ENCODE results near the gene C20orf144. TPM values are rescaled to one million over a fixed set of nuclear protein-coding genes. Genes with fewer than 3 reads are reported as not detected.

Gene C20orf144
- total RNA-seq, 1 donor from 2014 or later = not detected

DNA sequence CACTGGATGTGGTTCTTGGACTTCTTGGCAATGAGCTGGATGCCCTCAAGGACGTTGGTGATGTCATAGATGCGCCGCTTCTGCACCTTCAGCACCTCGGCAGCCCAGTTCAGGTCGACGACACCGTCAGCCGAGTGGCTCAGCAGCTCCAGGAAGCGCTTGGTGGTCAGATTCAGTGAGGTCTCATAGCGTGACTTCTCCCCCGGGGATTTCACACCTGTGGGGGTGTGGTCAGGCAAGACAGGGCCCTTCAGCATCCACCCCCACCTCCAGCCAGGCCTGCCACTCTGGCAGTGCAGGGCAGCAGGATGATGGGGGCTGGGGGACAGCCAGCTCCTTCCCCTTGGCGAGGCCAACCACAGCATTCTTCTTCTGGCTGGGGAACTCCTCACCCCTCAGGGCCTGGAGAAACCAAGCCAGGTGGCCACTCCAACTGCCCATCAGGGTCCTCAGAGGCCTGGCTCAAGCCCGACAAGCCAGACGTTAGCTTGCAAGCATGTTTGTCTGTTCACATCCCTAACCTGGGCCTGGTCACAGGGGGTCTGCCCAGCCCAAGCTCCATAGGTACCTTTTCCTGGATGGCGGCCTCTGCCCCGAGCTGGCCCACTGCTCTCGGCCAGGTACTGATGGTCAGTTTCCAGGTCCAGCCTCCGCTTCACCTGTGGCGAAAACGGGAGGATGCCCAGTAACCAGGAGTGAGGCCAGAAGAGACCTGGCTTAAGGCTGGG is 17.8 kb downstream of the C20orf144 start:
- TF ChIP-seq, protein P1, sequence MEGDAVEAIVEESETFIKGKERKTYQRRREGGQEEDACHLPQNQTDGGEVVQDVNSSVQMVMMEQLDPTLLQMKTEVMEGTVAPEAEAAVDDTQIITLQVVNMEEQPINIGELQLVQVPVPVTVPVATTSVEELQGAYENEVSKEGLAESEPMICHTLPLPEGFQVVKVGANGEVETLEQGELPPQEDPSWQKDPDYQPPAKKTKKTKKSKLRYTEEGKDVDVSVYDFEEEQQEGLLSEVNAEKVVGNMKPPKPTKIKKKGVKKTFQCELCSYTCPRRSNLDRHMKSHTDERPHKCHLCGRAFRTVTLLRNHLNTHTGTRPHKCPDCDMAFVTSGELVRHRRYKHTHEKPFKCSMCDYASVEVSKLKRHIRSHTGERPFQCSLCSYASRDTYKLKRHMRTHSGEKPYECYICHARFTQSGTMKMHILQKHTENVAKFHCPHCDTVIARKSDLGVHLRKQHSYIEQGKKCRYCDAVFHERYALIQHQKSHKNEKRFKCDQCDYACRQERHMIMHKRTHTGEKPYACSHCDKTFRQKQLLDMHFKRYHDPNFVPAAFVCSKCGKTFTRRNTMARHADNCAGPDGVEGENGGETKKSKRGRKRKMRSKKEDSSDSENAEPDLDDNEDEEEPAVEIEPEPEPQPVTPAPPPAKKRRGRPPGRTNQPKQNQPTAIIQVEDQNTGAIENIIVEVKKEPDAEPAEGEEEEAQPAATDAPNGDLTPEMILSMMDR (conservative IDR thresholded peaks at IDR 0.05; ENCODE audit: low read depth, low read length) = no peak
- no peak overlapping the region for H3K4me3 ChIP-seq (ENCODE audit: low read depth, low read length)
- no peak for DNase-seq (ENCODE audit: low read depth)

DNA sequence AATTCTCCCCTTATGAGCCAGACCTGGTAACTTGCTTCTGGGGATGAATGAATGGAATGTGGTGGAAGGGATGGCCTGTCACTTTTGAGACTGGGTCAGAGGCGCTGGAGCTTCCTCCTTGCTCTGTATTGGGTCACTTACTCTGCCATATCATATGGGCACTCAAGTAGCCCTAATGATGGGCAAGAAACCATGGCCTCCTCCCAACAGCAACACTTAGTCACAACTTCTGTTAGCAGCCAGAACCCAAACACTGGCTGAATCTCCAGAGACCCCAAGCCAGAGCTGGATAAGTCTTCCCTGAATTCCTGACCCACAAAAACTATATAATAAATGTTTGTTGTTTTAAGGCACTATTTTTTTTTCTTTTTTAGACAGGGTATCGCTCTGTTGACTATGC is 18.6 kb downstream of the C20orf144 start:
- TF ChIP-seq, protein P1 (conservative IDR thresholded peaks at IDR 0.05; ENCODE audit: low read depth, low read length) = no peak
- H3K4me3 ChIP-seq (ENCODE audit: low read depth, low read length) = no peak overlapping the region
- DNase-seq (ENCODE audit: low read depth) = no peak

DNA sequence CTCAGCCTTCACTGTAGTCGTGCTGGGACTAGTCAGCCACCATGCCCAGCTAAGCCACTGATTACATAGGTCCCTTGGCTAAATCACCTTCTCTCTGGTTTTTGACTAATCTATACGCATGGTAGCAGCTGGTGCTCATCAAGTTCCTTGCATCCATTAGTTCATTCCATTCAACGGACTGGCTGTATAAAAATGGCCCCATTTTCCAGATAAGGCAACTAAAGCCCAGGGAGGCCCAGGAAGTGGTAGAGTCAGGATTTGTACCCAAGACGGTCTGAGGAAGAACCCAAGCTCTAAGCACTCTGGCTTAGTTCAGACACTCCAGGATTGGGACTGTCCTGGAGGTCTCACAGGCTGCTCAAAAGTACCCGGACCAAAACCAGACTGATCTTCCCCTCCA is 19.2 kb downstream of the C20orf144 start:
- no peak overlapping the region for H3K4me3 ChIP-seq (ENCODE audit: low read depth, low read length)
- TF ChIP-seq, protein P1 (conservative IDR thresholded peaks at IDR 0.05; ENCODE audit: low read depth, low read length) = no peak
- no peak for DNase-seq (ENCODE audit: low read depth)

DNA sequence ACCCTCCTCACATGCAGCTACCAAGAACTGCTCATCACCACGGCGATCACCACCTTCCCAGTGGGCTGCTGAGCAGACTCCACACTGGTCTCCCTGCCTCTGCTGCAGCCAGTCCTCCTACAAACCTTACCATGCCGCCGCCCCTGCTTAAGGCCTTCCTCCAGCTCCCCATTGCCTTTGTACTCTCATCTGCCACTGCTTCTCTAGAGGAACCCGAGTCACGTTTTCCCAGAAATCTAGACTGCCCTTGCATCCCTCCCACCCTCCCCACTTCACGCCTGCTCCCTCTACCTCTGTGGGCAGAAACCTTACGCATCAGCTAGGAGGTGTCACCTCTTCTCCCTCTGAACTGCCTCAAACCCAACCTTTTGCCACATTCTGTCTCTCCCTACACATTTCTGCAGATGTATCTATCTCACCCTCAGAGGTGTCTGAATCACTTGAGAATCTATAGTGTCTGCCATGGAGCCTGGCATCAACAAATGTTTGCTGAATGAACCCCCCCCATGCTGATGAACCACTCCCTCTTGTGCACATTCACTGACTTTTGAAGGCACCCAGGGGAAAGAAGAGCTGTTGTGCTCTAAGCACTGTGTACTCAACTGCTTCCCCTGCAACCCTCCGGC is 19.7 kb downstream of the C20orf144 start:
- TF ChIP-seq, protein P1 (conservative IDR thresholded peaks at IDR 0.05; ENCODE audit: low read depth, low read length) = no peak
- H3K4me3 ChIP-seq (ENCODE audit: low read depth, low read length) = no peak overlapping the region
- DNase-seq (ENCODE audit: low read depth) = no peak

DNA sequence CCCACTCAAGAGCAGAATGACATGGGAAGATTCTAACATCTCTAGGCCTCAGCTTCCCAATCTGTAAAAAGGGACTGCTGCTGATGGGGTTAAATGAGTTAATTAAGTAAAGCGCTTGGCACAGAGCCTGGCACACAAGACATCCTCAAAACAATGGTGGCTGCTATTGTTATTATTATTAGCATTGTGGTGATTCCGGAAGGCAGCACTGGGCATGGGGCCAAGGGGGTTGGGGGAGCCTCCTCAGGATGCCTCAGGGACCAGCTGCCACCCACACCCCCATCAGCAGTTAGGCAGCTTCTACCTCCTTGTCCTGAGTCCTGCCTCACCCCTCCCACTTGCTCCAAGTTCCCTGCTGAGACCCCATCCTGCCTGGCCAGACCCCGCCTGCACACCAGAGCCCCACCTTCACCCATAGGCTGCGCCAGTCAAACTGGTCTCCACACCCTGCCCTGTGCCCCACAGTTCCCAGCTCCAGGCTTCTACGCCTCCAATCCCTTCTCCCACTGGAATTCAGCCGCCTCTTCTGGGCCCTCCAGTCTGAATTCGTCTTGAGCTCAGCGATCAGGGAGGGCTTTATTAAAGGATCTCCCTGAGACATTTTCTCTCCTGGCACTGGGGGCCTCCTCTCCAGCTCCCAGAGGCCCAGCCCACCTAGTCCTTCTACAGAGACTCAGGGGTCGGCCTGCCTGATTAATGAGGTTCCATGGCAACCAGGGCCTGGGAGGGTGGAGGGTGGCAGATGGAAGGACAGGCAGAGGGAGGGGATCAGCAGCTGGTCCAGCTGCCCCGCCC is 22.6 kb downstream of the C20orf144 start:
- DNase-seq (ENCODE audit: low read depth) = no peak
- peak overlapping the region; percentile 49 for H3K4me3 ChIP-seq (ENCODE audit: low read depth, low read length)
- TF ChIP-seq, protein P1 (conservative IDR thresholded peaks at IDR 0.05; ENCODE audit: low read depth, low read length) = no peak

DNA sequence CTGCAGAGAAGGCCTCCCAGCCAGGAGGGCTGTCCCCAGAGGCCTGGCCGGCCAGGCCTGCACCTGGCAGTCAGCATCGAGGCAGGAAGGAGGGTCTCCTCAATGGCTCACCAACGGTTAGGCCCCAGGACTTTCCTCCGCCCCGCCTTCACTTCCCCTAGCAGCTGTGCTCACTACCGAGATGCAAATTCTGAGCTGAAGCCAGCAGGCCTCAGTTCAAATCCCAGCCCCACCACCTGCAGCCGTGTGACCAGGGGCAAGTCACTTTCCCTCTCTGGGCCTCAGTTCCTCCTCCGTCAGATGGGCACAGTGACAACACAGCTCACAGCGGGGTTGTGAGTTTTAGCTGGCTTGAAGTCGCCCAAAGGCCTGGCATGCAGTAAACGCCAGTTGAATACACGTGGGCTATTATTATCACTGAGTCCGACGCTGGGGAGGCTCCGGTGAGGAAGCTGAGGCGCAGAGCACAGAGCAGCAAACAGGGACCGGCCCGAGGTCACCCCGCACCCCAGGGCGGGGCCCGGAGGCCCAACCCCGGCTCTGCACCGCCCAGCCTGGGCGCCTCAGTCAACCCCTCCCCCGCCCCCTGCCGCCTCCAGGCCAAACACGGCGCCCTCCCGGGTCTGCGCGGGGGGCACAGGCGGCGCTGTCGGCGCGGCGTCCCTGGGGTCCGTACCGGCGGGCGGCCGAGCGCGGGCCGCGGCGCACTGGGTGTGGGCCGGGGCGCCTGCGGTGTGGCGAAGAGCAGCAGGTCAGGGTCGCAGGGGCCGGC is 23.4 kb downstream of the C20orf144 start:
- peak overlapping the region; percentile 49 for H3K4me3 ChIP-seq (ENCODE audit: low read depth, low read length)
- TF ChIP-seq, protein P1 (conservative IDR thresholded peaks at IDR 0.05; ENCODE audit: low read depth, low read length) = no peak
- DNase-seq (ENCODE audit: low read depth) = no peak
